Endothelial cell of umbilical vein (primary cell): ENCODE measurements around the gene LMNB1. TPM values are rescaled to one million over a fixed set of nuclear protein-coding genes. Genes with fewer than 3 reads are reported as not detected.
A peak's percentile ranks its signal among the peaks of the same experiment; 100 is the strongest.

Source experiments
- BruUV-seq: library from RNA; stranded (reverse); fragments of 400-500 nt; replicated peaks from 2 replicates; lab custom pipeline; 2021; lab: Mats Ljungman, UMichigan
- CTCF ChIA-PET: fragments of 300-600, 350-600 bp; sonication (Branson Sonifier 250); formaldehyde crosslinking; loops from one replicate; lab custom pipeline; 2021; ENCODE audit warnings: antibody characterized with exemption, inconsistent platforms; lab: Charles Lee
- POLR2A ChIA-PET: fragments of 300-600, 350-600 bp; sonication (Branson Sonifier 250); formaldehyde crosslinking; loops from one replicate; lab custom pipeline; 2021; ENCODE audit warnings: antibody characterized with exemption, inconsistent platforms; lab: Charles Lee
- DNase-seq: peaks from one replicate; pipeline ENCODE4 v3.0.0-alpha.2; 2011; ENCODE audit warnings: low read depth, low spot score
- FAIRE-seq: peaks from 2 replicates; lab custom pipeline; 2011; peaks lifted over from hg19 to GRCh38; lab: Jason Lieb, UNC
- H2AFZ ChIP-seq: 2 replicates; pipeline ENCODE4 v1.6.0; 2012; ENCODE audit warnings: low read depth, low read length, control low read depth, inconsistent platforms
- H3K27ac ChIP-seq: 2 replicates; pipeline ENCODE4 v1.5.1; 2011; ENCODE audit warnings: low read depth, mild to moderate bottlenecking, control low read depth, low read length, moderate library complexity; ENCODE audit not compliant: insufficient read depth
- H3K27me3 ChIP-seq, 2 experiments: 2 replicates each; pipeline versions ENCODE4 v1.6.0 to v1.6.1; 2011; ENCODE audit warnings: low read length in 2 of 2, mixed read lengths in 1 of 2; ENCODE audit not compliant: control insufficient read depth in 2 of 2, insufficient read depth in 2 of 2
- H3K36me3 ChIP-seq, 2 experiments: 2 replicates in 1 of 2; 3 replicates in 1 of 2; pipeline ENCODE4 v1.5.1; 2011; ENCODE audit warnings: low read length in 2 of 2, mild to moderate bottlenecking in 1 of 2, moderate library complexity in 1 of 2; ENCODE audit not compliant: control insufficient read depth in 2 of 2, insufficient read depth in 2 of 2; ENCODE audit errors: extremely low read depth in 1 of 2
- H3K4me1 ChIP-seq: 3 replicates; pipeline ENCODE4 v1.5.1; 2011; ENCODE audit warnings: mild to moderate bottlenecking, low read length; ENCODE audit not compliant: control insufficient read depth, insufficient read depth; ENCODE audit errors: extremely low read depth
- H3K4me2 ChIP-seq: 2 replicates; pipeline ENCODE4 v1.6.1; 2011; ENCODE audit warnings: low read length, control low read depth, mixed read lengths; ENCODE audit not compliant: insufficient read depth
- H3K4me3 ChIP-seq, 3 experiments: fragments of 200-600 bp in 1 of 3; sonication (generic), shearing (Covaris generic) in 1 of 3; replicated peaks in 1 of 3; 2 replicates each; pipeline ENCODE4 v1.5.1; 2011 to 2016; ENCODE audit warnings: control low read depth in 3 of 3, low read length in 3 of 3, mild to moderate bottlenecking in 2 of 3, inconsistent platforms in 1 of 3, low read depth in 1 of 3, moderate library complexity in 1 of 3; ENCODE audit not compliant: insufficient read depth in 1 of 3
- H3K79me2 ChIP-seq: 2 replicates; pipeline ENCODE4 v1.6.0; 2012; ENCODE audit warnings: low read length, inconsistent platforms; ENCODE audit not compliant: control insufficient read depth, insufficient read depth
- H3K9ac ChIP-seq: replicated peaks from 2 replicates; pipeline ENCODE3; 2011; ENCODE audit warnings: low read length, control low read depth; ENCODE audit not compliant: insufficient read depth; ENCODE audit errors: extremely low read depth
- H3K9me1 ChIP-seq: replicated peaks from 3 replicates; pipeline ENCODE4 v1.6.0; 2011; ENCODE audit warnings: mild to moderate bottlenecking, low read length; ENCODE audit not compliant: control insufficient read depth, insufficient read depth; ENCODE audit errors: extremely low read depth
- H3K9me3 ChIP-seq: replicated peaks from 2 replicates; pipeline ENCODE4 v1.5.1; 2012; ENCODE audit warnings: low read length, inconsistent platforms; ENCODE audit not compliant: control insufficient read depth, insufficient read depth
- H4K20me1 ChIP-seq: replicated peaks from 2 replicates; pipeline ENCODE3; 2011; ENCODE audit warnings: mild to moderate bottlenecking, low read length; ENCODE audit not compliant: control insufficient read depth, insufficient read depth; ENCODE audit errors: extremely low read depth
- EZH2 ChIP-seq: IDR thresholded peaks from 2 replicates; pipeline ENCODE4 v1.6.1; 2012; ENCODE audit warnings: borderline replicate concordance, low read depth, mild to moderate bottlenecking, moderate library complexity, low read length, inconsistent platforms; ENCODE audit not compliant: severe bottlenecking
- FOS ChIP-seq: IDR thresholded peaks from 2 replicates; pipeline ENCODE4 v1.6.1; 2011; ENCODE audit warnings: mild to moderate bottlenecking, low read length, moderate library complexity, borderline replicate concordance; ENCODE audit not compliant: insufficient read depth
- GATA2 ChIP-seq: IDR thresholded peaks from 2 replicates; pipeline ENCODE4 v1.7.0; 2011; ENCODE audit warnings: low read depth, mild to moderate bottlenecking, moderate library complexity, mixed read lengths, low read length; ENCODE audit not compliant: insufficient read length, insufficient read depth
- JUN ChIP-seq: IDR thresholded peaks from 2 replicates; pipeline ENCODE4 v1.6.1; 2011; ENCODE audit warnings: borderline replicate concordance, low read depth; ENCODE audit not compliant: insufficient read length, insufficient read depth
- MYC ChIP-seq: IDR thresholded peaks from one replicate; pipeline ENCODE4 v1.6.1; 2011; ENCODE audit warnings: mild to moderate bottlenecking, low read depth, low read length
- POLR2A ChIP-seq: IDR thresholded peaks from 2 replicates; pipeline ENCODE4 v1.6.1; 2012; ENCODE audit warnings: low read depth, mild to moderate bottlenecking, control low read depth, low read length
- POLR2AphosphoS5 ChIP-seq: IDR thresholded peaks from 2 replicates; pipeline ENCODE4 v1.6.1; 2012; ENCODE audit warnings: low read depth, mild to moderate bottlenecking, control low read depth, low read length, moderate library complexity; ENCODE audit not compliant: insufficient read depth
- dilution Hi-C: fragments of 300-500 bp; cut with MboI; formaldehyde crosslinking; loops from one replicate; pipeline ENCODE4 v1.15.0; 2019; ENCODE audit warnings: low sequenced_read_pairs; ENCODE audit not compliant: extremely low pct_ligation_motif_present
- intact Hi-C: fragments of 100-400 bp; cut with micrococcal nuclease; formaldehyde crosslinking; loops from one replicate; pipeline ENCODE4 v1.10.0; 2022
- polyA plus RNA-seq, 4 experiments: library from polyadenylated mRNA; depleted of rRNA in 3 of 4; stranded (reverse) in 3 of 4; unstranded in 1 of 4; fragments of >200 nt; gene quantifications; 2 replicates each; pipeline versions ENCODE4 v1.2.1 to v1.2.3, GENCODE V29; 2011 to 2012; ENCODE audit warnings: missing spikeins in 1 of 4
- total RNA-seq: library from RNA; stranded (reverse); gene quantifications from 2 replicates; pipeline ENCODE4 v1.2.3, GENCODE V29; 2021
- TF ChIP-seq, protein P1 (sequence below), 2 donors: IDR thresholded peaks; 1 replicate in 1 of 2; 2 replicates in 1 of 2; pipeline ENCODE4 v1.5.1; 2011; ENCODE audit warnings: low read length in 2 of 2, mild to moderate bottlenecking in 2 of 2, moderate library complexity in 2 of 2, control low read depth in 1 of 2, inconsistent platforms in 1 of 2, low read depth in 1 of 2; ENCODE audit not compliant: insufficient read depth in 1 of 2; ENCODE audit errors: extremely low read depth in 1 of 2
- TF ChIP-seq, protein P2 (sequence below): IDR thresholded peaks from 2 replicates; pipeline ENCODE4 v1.6.1; 2011; ENCODE audit not compliant: insufficient read depth, insufficient read length

The LMNB1 gene
- total and polyA plus RNA-seq, 2 donors (not counting 3 experiments of a cell fraction or from before 2014, with no cell fraction given): 45.2 to 144 TPM

DNA sequence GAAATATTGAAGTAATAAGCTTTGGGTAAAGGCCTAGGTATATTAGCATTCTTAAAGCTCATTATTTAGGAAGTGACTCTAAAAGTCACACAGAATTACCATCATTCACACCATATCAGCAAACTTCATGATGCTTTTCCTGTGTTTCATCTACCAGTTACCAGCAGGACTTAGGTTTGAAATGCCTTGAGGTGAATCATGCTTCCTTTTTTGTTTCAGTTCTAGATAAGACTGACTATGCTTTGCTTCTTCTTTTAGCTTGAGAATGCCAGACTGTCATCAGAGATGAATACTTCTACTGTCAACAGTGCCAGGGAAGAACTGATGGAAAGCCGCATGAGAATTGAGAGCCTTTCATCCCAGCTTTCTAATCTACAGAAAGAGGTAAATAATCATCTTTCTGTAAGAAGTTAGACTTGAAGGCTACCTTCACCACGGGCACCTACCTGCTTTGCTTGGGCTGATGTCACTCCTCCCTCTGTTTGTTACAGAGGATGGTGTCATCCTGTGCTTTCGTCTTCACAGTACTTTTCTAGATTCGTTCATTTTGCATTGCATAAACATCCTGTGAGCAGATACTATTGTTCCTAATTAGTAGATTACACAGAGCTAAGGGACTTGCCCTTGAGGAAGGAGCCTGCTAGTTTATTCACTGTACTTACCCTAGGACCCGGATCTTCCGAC is 34.7 kb downstream of the LMNB1 start:
- peaks cover 48% of the 10 kb centered on the region for H3K4me1 ChIP-seq
- intact Hi-C loops (loop anchor here (2.0 kb wide), 1 partner anchor 229 kb away; no protein-coding TSS in a partner anchor), dilution Hi-C loops (no loop called here)
- ChIA-PET POLR2A (interaction anchor here (1.4 kb wide), 1 partner anchor 34 kb away, joined by 7 read pairs; no protein-coding TSS in a partner anchor), CTCF (interaction anchor here (0.8 to 4.4 kb wide), 10 partner anchors 10 to 631 kb away, joined by 3 to 47 read pairs (median 4); partner anchors contain the start of gene LMNB1)
- no peaks in the 10 kb centered on the region for H3K27me3 ChIP-seq
- TF ChIP-seq, protein P1, sequence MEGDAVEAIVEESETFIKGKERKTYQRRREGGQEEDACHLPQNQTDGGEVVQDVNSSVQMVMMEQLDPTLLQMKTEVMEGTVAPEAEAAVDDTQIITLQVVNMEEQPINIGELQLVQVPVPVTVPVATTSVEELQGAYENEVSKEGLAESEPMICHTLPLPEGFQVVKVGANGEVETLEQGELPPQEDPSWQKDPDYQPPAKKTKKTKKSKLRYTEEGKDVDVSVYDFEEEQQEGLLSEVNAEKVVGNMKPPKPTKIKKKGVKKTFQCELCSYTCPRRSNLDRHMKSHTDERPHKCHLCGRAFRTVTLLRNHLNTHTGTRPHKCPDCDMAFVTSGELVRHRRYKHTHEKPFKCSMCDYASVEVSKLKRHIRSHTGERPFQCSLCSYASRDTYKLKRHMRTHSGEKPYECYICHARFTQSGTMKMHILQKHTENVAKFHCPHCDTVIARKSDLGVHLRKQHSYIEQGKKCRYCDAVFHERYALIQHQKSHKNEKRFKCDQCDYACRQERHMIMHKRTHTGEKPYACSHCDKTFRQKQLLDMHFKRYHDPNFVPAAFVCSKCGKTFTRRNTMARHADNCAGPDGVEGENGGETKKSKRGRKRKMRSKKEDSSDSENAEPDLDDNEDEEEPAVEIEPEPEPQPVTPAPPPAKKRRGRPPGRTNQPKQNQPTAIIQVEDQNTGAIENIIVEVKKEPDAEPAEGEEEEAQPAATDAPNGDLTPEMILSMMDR (IDR thresholded peaks at IDR 0.05; ENCODE audit: extremely low read depth in 1 of 2, insufficient read depth in 1 of 2, low read depth in 1 of 2, low read length in 2 of 2): no peak
- TF ChIP-seq POLR2A: no peak
- TF ChIP-seq JUN: peak; percentile 90
- TF ChIP-seq, protein P2, sequence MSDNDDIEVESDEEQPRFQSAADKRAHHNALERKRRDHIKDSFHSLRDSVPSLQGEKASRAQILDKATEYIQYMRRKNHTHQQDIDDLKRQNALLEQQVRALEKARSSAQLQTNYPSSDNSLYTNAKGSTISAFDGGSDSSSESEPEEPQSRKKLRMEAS: no peak
- no peak for TF ChIP-seq MYC
- TF ChIP-seq EZH2: no peak
- TF ChIP-seq FOS: peak; percentile 94
- peak; percentile 65 for TF ChIP-seq POLR2AphosphoS5
- TF ChIP-seq GATA2: peak; percentile 91
- peak overlapping the region in 1 of 3 experiments; percentile 11 for H3K4me3 ChIP-seq
- H3K9me1 ChIP-seq: no peaks in the 10 kb centered on the region
- FAIRE-seq (peak; percentile 86), DNase-seq (peak; percentile 87)
- H3K36me3 ChIP-seq: peaks cover 0 to 6% of the 10 kb centered on the region in 2 experiments
- no peaks in the 10 kb centered on the region for H4K20me1 ChIP-seq
- peaks cover 43% of the 10 kb centered on the region for H3K79me2 ChIP-seq
- peak overlapping the region; percentile 49 for H3K9ac ChIP-seq
- peak overlapping the region; percentile 93 for H3K27ac ChIP-seq
- peak overlapping the region; percentile 64 for H3K4me2 ChIP-seq
- no peak overlapping the region for H2AFZ ChIP-seq
- H3K9me3 ChIP-seq: no peaks in the 10 kb centered on the region
- TSS peak; percentile 73 for BruUV-seq
